BLaER1 treated with 17β-estradiol and CSF1 and Interleukin-3, amounts not matched to agents 10 nM and 100 nM (cell line): Measurements from ENCODE around the gene ZNF552.
A peak's percentile ranks its signal among the peaks of the same experiment; 100 is the strongest.
"Not testable (repeated sequence)": the region's sequence is repeated elsewhere in the genome, so short reads cannot be mapped to it uniquely, and the experiment has no call there.

Source experiments
- H3K27ac ChIP-seq, 11 experiments: shearing (Covaris generic); formaldehyde crosslinking; 2 replicates each; pipeline ENCODE4 v1.8.1; 2022
- H3K27me3 ChIP-seq, 11 experiments: shearing (Covaris generic); formaldehyde crosslinking; 2 replicates each; pipeline ENCODE4 v1.8.1; 2022
- H3K36me3 ChIP-seq, 11 experiments: shearing (Covaris generic); formaldehyde crosslinking; 2 replicates each; pipeline ENCODE4 v1.8.1; 2022
- H3K4me1 ChIP-seq, 10 experiments: shearing (Covaris generic); formaldehyde crosslinking; 2 replicates each; pipeline ENCODE4 v1.8.1; 2022
- H3K4me2 ChIP-seq, 11 experiments: shearing (Covaris generic); formaldehyde crosslinking; 2 replicates each; pipeline ENCODE4 v1.8.1; 2022
- H3K4me3 ChIP-seq, 10 experiments: shearing (Covaris generic); formaldehyde crosslinking; 2 replicates each; pipeline ENCODE4 v1.8.1; 2022
- H3K9ac ChIP-seq, 11 experiments: shearing (Covaris generic); formaldehyde crosslinking; 2 replicates each; pipeline ENCODE4 v1.8.1; 2022
- H3K9me3 ChIP-seq, 11 experiments: shearing (Covaris generic); formaldehyde crosslinking; replicated peaks in 1 of 11; 2 replicates each; pipeline ENCODE4 v1.8.1; 2022
- H4K20me1 ChIP-seq, 11 experiments: shearing (Covaris generic); formaldehyde crosslinking; 2 replicates each; pipeline ENCODE4 v1.8.1; 2022
- Cebpa-rat ChIP-seq, 11 experiments: shearing (Covaris generic); IDR thresholded peaks; 2 replicates each; pipeline ENCODE4 v1.8.1; 2022

The ZNF552 gene

GRCh38 chr19:57814505-57815246, at the start of gene ZNF552:
ZNF552 (minus strand) TSS chr19:57814913; CDS start chr19:57814743, 170 bp downstream.
- H3K9ac ChIP-seq, result peak within 1 kb of the TSS; percentile 74 to 88 (median 84)
- H3K4me2 ChIP-seq, result peak within 1 kb of the TSS; percentile 83 to 97 (median 92)
- no peaks in the 10 kb centered on the region for H3K27me3 ChIP-seq
- TF ChIP-seq Cebpa-rat (IDR thresholded peaks at IDR 0.05), result no peak
- H3K27ac ChIP-seq, result peak within 1 kb of the TSS; percentile 63 to 80 (median 71)
- H4K20me1 ChIP-seq, result peaks cover 0 to 25% (median 9%) of the 10 kb centered on the region in 11 experiments; a peak in 11 of 22 replicates
- peaks cover 8 to 32% (median 19%) of the 10 kb centered on the region in 11 experiments for H3K36me3 ChIP-seq
- peak within 1 kb of the TSS; percentile 76 to 89 (median 84) for H3K4me3 ChIP-seq
- H3K9me3 ChIP-seq, result no peaks in the 10 kb centered on the region
- peaks cover 39 to 48% (median 44%) of the 10 kb centered on the region in 10 experiments for H3K4me1 ChIP-seq

- H3K4me3 ChIP-seq, H3K9me3 ChIP-seq, H3K9ac ChIP-seq, H3K27ac ChIP-seq, H3K4me1 ChIP-seq, H3K4me2 ChIP-seq, H3K27me3 ChIP-seq: not testable (repeated sequence)
- Histone ChIP-seq H3K36me3 (peaks cover 88 to 98% (median 91%) of the 10 kb centered on the region in 11 experiments), H4K20me1 (peaks cover 3 to 85% (median 63%) of the 10 kb centered on the region in 11 experiments; a peak in 18 of 22 replicates)
Observed at GRCh38 chr19:57862351-57862750, 47.6 kb upstream of the ZNF552 start.

GRCh38 chr19:57854117-57854516, 39.4 kb upstream of the ZNF552 start:
- not testable (repeated sequence) for H3K9ac ChIP-seq, H3K27me3 ChIP-seq, H3K4me3 ChIP-seq, H3K4me2 ChIP-seq, H3K9me3 ChIP-seq, H3K27ac ChIP-seq
- Histone ChIP-seq H3K4me1 (peaks cover 14 to 17% (median 16%) of the 10 kb centered on the region in 10 experiments), H3K36me3 (peaks cover 54 to 81% (median 61%) of the 10 kb centered on the region in 11 experiments), H4K20me1 (peaks cover 17 to 82% (median 59%) of the 10 kb centered on the region in 11 experiments; a peak in 20 of 22 replicates)

GRCh38 chr19:57851812-57852603, 37.3 kb upstream of the ZNF552 start:
- Histone ChIP-seq H3K4me2 (peak overlapping the region; percentile 87 to 96 (median 92); a peak in 13 of 22 replicates), H3K4me1 (peaks cover 14 to 28% (median 16%) of the 10 kb centered on the region in 10 experiments), H4K20me1 (peaks cover 17 to 83% (median 51%) of the 10 kb centered on the region in 11 experiments; a peak in 20 of 22 replicates), H3K9ac (0 out of 22 replicates have a peak overlapping the region, but pooled peaks of 2 of the 11 experiments have one; percentile 87 to 88), H3K36me3 (peaks cover 41 to 78% (median 53%) of the 10 kb centered on the region in 11 experiments)
- H3K4me3 ChIP-seq, H3K9me3 ChIP-seq, H3K27me3 ChIP-seq, H3K27ac ChIP-seq: not testable (repeated sequence)

- H3K9ac ChIP-seq, result peak overlapping the region; percentile 87 to 96 (median 91)
- H3K9me3 ChIP-seq, result no peaks in the 10 kb centered on the region
- peak overlapping the region; percentile 80 to 90 (median 88); a peak in 21 of 22 replicates for H3K27ac ChIP-seq
- TF ChIP-seq Cebpa-rat (IDR thresholded peaks at IDR 0.05), result no peak
- peak overlapping the region; percentile 87 to 96 (median 92) for H3K4me2 ChIP-seq
- H4K20me1 ChIP-seq, result peaks cover 17 to 83% (median 47%) of the 10 kb centered on the region in 11 experiments; a peak in 20 of 22 replicates
- peaks cover 14 to 35% (median 16%) of the 10 kb centered on the region in 10 experiments for H3K4me1 ChIP-seq
- peak overlapping the region; percentile 67 to 92 (median 82) for H3K4me3 ChIP-seq
- no peaks in the 10 kb centered on the region for H3K27me3 ChIP-seq
- peaks cover 31 to 78% (median 53%) of the 10 kb centered on the region in 11 experiments for H3K36me3 ChIP-seq
Observed at GRCh38 chr19:57850553-57851017, 35.9 kb upstream of the ZNF552 start.

GRCh38 chr19:57849666-57850473, 35.2 kb upstream of the ZNF552 start, which contains the start of gene ZNF587:
ZNF587 (plus strand) TSS chr19:57849859; CDS start chr19:57850039, 180 bp downstream.
- Histone ChIP-seq H3K9ac (peak within 1 kb of the TSS; percentile 87 to 96 (median 91)), H3K4me2 (peak within 1 kb of the TSS; percentile 87 to 96 (median 92)), H3K27ac (peak within 1 kb of the TSS; percentile 80 to 90 (median 88)), H3K4me3 (peak within 1 kb of the TSS; percentile 67 to 92 (median 82)), H3K36me3 (peaks cover 30 to 78% (median 53%) of the 10 kb centered on the region in 11 experiments), H3K4me1 (peaks cover 14 to 35% (median 16%) of the 10 kb centered on the region in 10 experiments), H4K20me1 (peaks cover 16 to 83% (median 46%) of the 10 kb centered on the region in 11 experiments; a peak in 19 of 22 replicates)
- not testable (repeated sequence) for H3K9me3 ChIP-seq, H3K27me3 ChIP-seq

- not testable (repeated sequence) for H3K9me3 ChIP-seq, H3K27me3 ChIP-seq
- peaks cover 17 to 86% (median 52%) of the 10 kb centered on the region in 11 experiments; a peak in 19 of 22 replicates for H4K20me1 ChIP-seq
- H3K36me3 ChIP-seq, result peaks cover 32 to 79% (median 56%) of the 10 kb centered on the region in 11 experiments
- H3K9ac ChIP-seq, result peak overlapping the region in 4 of 11 experiments; percentile 88 to 96 (median 91); a peak in 7 of 22 replicates
- H3K27ac ChIP-seq, result peak overlapping the region in 5 of 11 experiments; percentile 80 to 88 (median 88); a peak in 10 of 22 replicates
- peak overlapping the region; percentile 67 to 92 (median 82); a peak in 17 of 20 replicates for H3K4me3 ChIP-seq
- H3K4me2 ChIP-seq, result peak overlapping the region; percentile 6 to 95 (median 90); a peak in 14 of 22 replicates
- peaks cover 14 to 35% (median 16%) of the 10 kb centered on the region in 10 experiments for H3K4me1 ChIP-seq
Observed at GRCh38 chr19:57849162-57849665, 34.5 kb upstream of the ZNF552 start.

- H3K9ac ChIP-seq, H3K9me3 ChIP-seq, H3K27me3 ChIP-seq, H3K4me3 ChIP-seq: not testable (repeated sequence)
- peak overlapping the region in 4 of 11 experiments; percentile 35 to 43 (median 40); a peak in 6 of 22 replicates for H3K27ac ChIP-seq
- H4K20me1 ChIP-seq, result peaks cover 10 to 87% (median 55%) of the 10 kb centered on the region in 11 experiments; a peak in 19 of 22 replicates
- H3K4me1 ChIP-seq, result peaks cover 14 to 35% (median 16%) of the 10 kb centered on the region in 10 experiments
- peak overlapping the region in 2 of 11 experiments; percentile 8 to 60; a peak in 1 of 22 replicates for H3K4me2 ChIP-seq
- peaks cover 30 to 80% (median 59%) of the 10 kb centered on the region in 11 experiments for H3K36me3 ChIP-seq
Observed at GRCh38 chr19:57847164-57847563, 32.5 kb upstream of the ZNF552 start.
